Fibroblast of villous mesenchyme (primary cell): ENCODE data around the gene USP17L27. TPM values are rescaled to one million over a fixed set of nuclear protein-coding genes. Genes with fewer than 3 reads are reported as not detected.
"Not testable (repeated sequence)": the region's sequence is repeated elsewhere in the genome, so short reads cannot be mapped to it uniquely, and the experiment has no call there.

Experiments used
- DNase-seq: peaks from one replicate; pipeline ENCODE4 v3.0.0-alpha.2; 2010; ENCODE audit warnings: low read depth
- H3K4me3 ChIP-seq: 2 replicates; pipeline ENCODE4 v1.5.1; 2011; ENCODE audit warnings: low read depth, mild to moderate bottlenecking, low read length
- CTCF ChIP-seq: IDR thresholded peaks from 2 replicates; pipeline ENCODE4 v1.5.1; 2012; ENCODE audit warnings: low read depth, mild to moderate bottlenecking, low read length; ENCODE audit not compliant: insufficient read depth
- total RNA-seq: library from RNA; depleted of rRNA; stranded (reverse); fragments of >200 nt; gene quantifications from 2 replicates; pipeline ENCODE4 v1.2.3, GENCODE V29; 2012

The USP17L27 gene
- not detected in 2 replicates for total RNA-seq

GRCh38 chr4:9343848-9344247 is at the start of gene USP17L27:
USP17L27 (plus strand) TSS chr4:9344148; CDS start chr4:9344148, 0 bp downstream.
- H3K4me3 ChIP-seq, DNase-seq: not testable (repeated sequence)

- H3K4me3 ChIP-seq, DNase-seq: not testable (repeated sequence)
Measured at GRCh38 chr4:9324191-9324590, 19.8 kb upstream of the USP17L27 start.

- not testable (repeated sequence) for H3K4me3 ChIP-seq, DNase-seq
Measured at GRCh38 chr4:9324865-9325264, 19.1 kb upstream of the USP17L27 start, which contains the start of gene USP17L24. USP17L24 (plus strand) TSS chr4:9325165; CDS start chr4:9325165, 0 bp downstream.

GRCh38 chr4:9329611-9330010 is 14.3 kb upstream of the USP17L27 start, which contains the start of gene USP17L25:
USP17L25 (plus strand) TSS chr4:9329911; CDS start chr4:9329911, 0 bp downstream.
- not testable (repeated sequence) for DNase-seq, H3K4me3 ChIP-seq

GRCh38 chr4:9334358-9334757 is 9.6 kb upstream of the USP17L27 start, which contains the start of gene USP17L26:
USP17L26 (plus strand) TSS chr4:9334658; CDS start chr4:9334658, 0 bp downstream.
- H3K4me3 ChIP-seq: not testable (repeated sequence)

GRCh38 chr4:9339103-9339502 is 4.8 kb upstream of the USP17L27 start, which contains the start of gene USP17L5:
USP17L5 (plus strand) TSS chr4:9339403; CDS start chr4:9339403, 0 bp downstream.
- DNase-seq, H3K4me3 ChIP-seq: not testable (repeated sequence)

More at GRCh38 chr4:9334358-9334757, 9.6 kb upstream of the USP17L27 start, which contains the start of gene USP17L26:
- DNase-seq: not testable (repeated sequence)

- not testable (repeated sequence) for DNase-seq, H3K4me3 ChIP-seq
Measured at GRCh38 chr4:9348593-9348992, 4.6 kb downstream of the USP17L27 start, which contains the start of gene USP17L28. USP17L28 (plus strand) TSS chr4:9348893; CDS start chr4:9348893, 0 bp downstream.

GRCh38 chr4:9350866-9351265 is 6.9 kb downstream of the USP17L27 start:
- H3K4me3 ChIP-seq: not testable (repeated sequence)

GRCh38 chr4:9353338-9353737 is 9.4 kb downstream of the USP17L27 start, which contains the start of gene USP17L29:
USP17L29 (plus strand) TSS chr4:9353638; CDS start chr4:9353638, 0 bp downstream.
- DNase-seq: not testable (repeated sequence)

More at GRCh38 chr4:9350866-9351265, 6.9 kb downstream of the USP17L27 start:
- not testable (repeated sequence) for DNase-seq

GRCh38 chr4:9362829-9363228 is 18.9 kb downstream of the USP17L27 start, which contains the start of gene USP17L30:
USP17L30 (plus strand) TSS chr4:9363129; CDS start chr4:9363129, 0 bp downstream.
- not testable (repeated sequence) for DNase-seq, H3K4me3 ChIP-seq

More at GRCh38 chr4:9353338-9353737, 9.4 kb downstream of the USP17L27 start, which contains the start of gene USP17L29:
- H3K4me3 ChIP-seq: not testable (repeated sequence)

- not testable (repeated sequence) for DNase-seq, H3K4me3 ChIP-seq
Measured at GRCh38 chr4:9379881-9380280, 35.9 kb downstream of the USP17L27 start.

- DNase-seq: not testable (repeated sequence)
- peak overlapping the region; percentile 37 for H3K4me3 ChIP-seq
- peak; percentile 35 for TF ChIP-seq CTCF
Measured at GRCh38 chr4:9381012-9381534, 37.1 kb downstream of the USP17L27 start.

GRCh38 chr4:9384126-9384525 is 40.2 kb downstream of the USP17L27 start:
- TF ChIP-seq CTCF: no peak
- H3K4me3 ChIP-seq: no peak overlapping the region
- no peak for DNase-seq

- not testable (repeated sequence) for H3K4me3 ChIP-seq, DNase-seq
Measured at GRCh38 chr4:9389001-9389400, 45.1 kb downstream of the USP17L27 start.
